Astrocyte of the cerebellum (primary cell): ENCODE results near the gene AKT2.
A peak's percentile ranks its signal among the peaks of the same experiment; 100 is the strongest.

Source experiments
- DNase-seq: peaks from one replicate; pipeline ENCODE4 v3.0.0-alpha.2; 2011; ENCODE audit warnings: low read depth
- H3K4me3 ChIP-seq: 2 replicates; pipeline ENCODE4 v1.5.1; 2011; ENCODE audit warnings: mild to moderate bottlenecking, low read depth, low read length, moderate library complexity
- CTCF ChIP-seq: IDR thresholded peaks from 2 replicates; pipeline ENCODE4 v1.5.1; 2012; ENCODE audit warnings: low read length, low read depth, moderate library complexity, mild to moderate bottlenecking; ENCODE audit errors: missing control alignments
- in situ Hi-C: cut with HindIII; loops from 2 replicates; pipeline ENCODE4 v1.10.0; 2017; ENCODE audit warnings: low sequenced_read_pairs

Gene AKT2

DNA sequence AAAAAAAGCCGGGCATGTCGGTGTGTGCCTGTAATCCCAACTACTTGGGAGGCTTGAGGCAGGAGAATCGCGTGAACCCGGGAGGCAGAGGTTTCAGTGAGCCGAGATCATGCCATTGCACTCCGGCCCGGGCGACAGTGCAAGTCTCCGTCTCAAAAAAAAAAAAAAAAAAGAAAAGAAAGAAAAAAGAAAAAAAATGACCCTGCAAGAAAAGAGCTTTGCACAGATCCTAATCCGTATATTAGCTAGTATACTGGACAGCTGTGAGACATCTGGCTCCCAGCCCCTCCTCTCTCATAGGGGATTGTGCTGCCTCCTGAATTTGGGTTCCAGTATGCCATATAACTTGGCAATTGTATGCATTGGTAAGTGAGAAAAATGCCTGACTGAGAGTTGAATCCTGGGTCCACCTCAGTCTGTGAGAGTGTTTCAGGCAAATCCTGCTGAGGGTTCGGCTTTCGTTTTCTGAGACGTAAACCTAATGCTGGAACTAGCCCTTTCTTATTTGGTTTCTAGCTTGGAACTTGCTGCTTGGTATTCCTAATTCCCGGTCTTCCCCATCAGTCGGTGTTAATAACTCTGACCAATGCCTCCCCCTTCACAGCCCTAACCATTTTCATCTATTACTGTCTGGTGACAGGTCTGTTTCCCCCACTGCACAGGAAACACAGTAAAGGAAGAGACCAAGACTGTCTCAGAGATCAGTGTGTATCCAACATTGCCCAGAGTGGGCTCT lies 1.3 kb upstream of the AKT2 start:
- in situ Hi-C loops, result no loop called here
- no peak for DNase-seq
- no peak overlapping the region for H3K4me3 ChIP-seq
- no peak for TF ChIP-seq CTCF

- peak overlapping the region; percentile 71 for H3K4me3 ChIP-seq
- TF ChIP-seq CTCF, result no peak
- in situ Hi-C loops, result no loop called here
- DNase-seq, result peak; percentile 99
Observed at GRCh38 chr19:40285353-40286234, 449 bp upstream of the AKT2 start.

- in situ Hi-C loops, result no loop called here
- peak overlapping the region; percentile 71 for H3K4me3 ChIP-seq
Observed at GRCh38 chr19:40284251-40284500, 969 bp downstream of the AKT2 start.

GRCh38 chr19:40283414-40284250 lies 1.5 kb downstream of the AKT2 start:
- DNase-seq, result no peak
- TF ChIP-seq CTCF, result no peak
- peak overlapping the region; percentile 71 for H3K4me3 ChIP-seq
- in situ Hi-C loops, result no loop called here

More at GRCh38 chr19:40284251-40284500, 969 bp downstream of the AKT2 start:
- TF ChIP-seq CTCF, result no peak
- no peak for DNase-seq

- no peak for TF ChIP-seq CTCF
- DNase-seq, result no peak
- H3K4me3 ChIP-seq, result no peak overlapping the region
- in situ Hi-C loops, result no loop called here
Observed at GRCh38 chr19:40282920-40283319, 2.2 kb downstream of the AKT2 start.

DNA sequence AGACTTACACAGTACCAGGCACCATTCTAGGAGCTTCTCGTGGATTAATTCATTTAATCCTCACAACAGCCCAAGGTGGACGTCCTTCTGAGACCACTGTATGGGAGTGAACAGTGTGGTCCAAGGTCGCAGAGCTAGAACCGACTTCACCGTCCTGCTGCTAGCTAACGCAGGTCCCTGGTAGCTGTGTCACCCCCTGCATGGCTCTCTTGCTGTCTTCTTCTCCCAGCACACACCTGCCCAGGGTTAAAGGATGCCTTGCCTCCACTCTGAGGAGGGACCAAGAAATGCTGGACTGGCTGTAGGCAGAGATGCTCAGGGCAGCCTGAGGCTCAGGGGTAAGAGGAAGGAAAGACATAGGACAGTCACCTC lies 3.0 kb downstream of the AKT2 start:
- H3K4me3 ChIP-seq, result no peak overlapping the region
- in situ Hi-C loops, result no loop called here
- no peak for DNase-seq
- TF ChIP-seq CTCF, result no peak
